Measurements from ENCODE around the gene ETFBKMT. TPM values are rescaled to one million over a fixed set of nuclear protein-coding genes. Genes with fewer than 3 reads are reported as not detected.

Gene ETFBKMT
- total and polyA plus RNA-seq, 2 of the 13 experiments (the other 11 are each of a cell fraction or from before 2014, with no cell fraction given) = 0.62 to 0.93 TPM

DNA sequence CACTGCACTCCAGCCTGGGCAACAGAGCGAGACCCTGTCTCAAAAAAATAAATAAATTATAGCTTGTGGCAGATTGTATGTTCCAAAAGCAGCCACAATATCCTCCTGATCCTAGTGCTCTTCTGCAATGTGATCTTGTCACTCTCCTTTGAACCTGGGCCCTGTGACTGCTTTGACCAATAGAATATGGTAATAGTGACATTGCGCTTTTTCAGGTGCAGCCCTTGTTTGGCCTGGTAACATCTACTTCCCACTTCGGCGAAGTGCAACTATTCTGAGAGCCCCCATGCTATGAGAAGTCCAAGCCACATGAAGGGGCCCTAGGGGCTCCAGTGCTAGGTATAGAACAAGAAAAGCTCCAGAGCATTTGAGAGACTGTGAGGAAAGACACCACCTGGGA is 37.5 kb upstream of the ETFBKMT start (continued):
- TF ChIP-seq BCL6 (CRISPR knock-in tag; IDR thresholded peaks at IDR 0.05) = no peak
- no peak for TF ChIP-seq ZNF746 (CRISPR knock-in tag; IDR thresholded peaks at IDR 0.05)
- TF ChIP-seq ZNF510 (CRISPR knock-in tag; IDR thresholded peaks at IDR 0.05; ENCODE audit: low read depth) = no peak
- TF ChIP-seq CSRNP1 (CRISPR knock-in tag; IDR thresholded peaks at IDR 0.05) = no peak
- TF ChIP-seq YY1 (IDR thresholded peaks at IDR 0.05; ENCODE audit: insufficient read depth, insufficient replicate concordance, low read depth, low read length) = no peak

DNA sequence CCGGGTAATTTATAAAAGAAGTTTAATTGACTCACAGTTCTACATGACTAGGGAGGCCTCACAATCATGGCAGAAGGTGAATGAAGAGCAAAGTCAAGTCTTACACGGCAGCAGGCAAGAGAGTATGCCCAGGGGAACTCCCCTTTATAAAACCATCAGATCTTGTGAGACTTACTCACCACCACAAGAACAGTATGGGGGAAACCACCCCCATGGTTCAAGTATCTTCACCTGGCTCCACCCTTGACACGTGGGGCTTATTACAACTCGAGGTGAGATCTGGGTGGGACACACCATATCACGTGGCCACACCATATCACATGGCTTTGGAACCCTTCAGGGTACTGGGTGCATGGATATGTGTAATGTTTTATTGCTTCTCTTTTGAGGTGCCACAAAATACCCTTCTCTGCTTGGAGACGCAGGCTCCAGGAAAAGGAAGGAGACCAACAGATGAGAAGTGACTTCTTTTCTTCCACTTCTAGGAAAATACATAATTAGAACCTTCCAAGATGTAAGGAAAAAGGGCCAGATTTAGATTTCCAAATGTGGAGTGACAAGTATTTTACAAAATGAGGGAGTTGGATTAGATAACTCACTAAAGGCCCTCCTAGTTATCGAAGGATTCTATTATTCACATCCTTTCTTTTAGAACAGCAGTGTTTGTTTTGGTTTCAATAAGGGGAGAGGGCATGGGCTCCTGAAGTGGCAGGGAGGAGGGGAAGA is 33.1 kb upstream of the ETFBKMT start:
- no peak for TF ChIP-seq ZKSCAN1 (IDR thresholded peaks at IDR 0.05; ENCODE audit: low read length)
- TF ChIP-seq ZNF883 (CRISPR knock-in tag; IDR thresholded peaks at IDR 0.05; ENCODE audit: not compliant biosample characterization) = no peak
- TF ChIP-seq, protein P1, sequence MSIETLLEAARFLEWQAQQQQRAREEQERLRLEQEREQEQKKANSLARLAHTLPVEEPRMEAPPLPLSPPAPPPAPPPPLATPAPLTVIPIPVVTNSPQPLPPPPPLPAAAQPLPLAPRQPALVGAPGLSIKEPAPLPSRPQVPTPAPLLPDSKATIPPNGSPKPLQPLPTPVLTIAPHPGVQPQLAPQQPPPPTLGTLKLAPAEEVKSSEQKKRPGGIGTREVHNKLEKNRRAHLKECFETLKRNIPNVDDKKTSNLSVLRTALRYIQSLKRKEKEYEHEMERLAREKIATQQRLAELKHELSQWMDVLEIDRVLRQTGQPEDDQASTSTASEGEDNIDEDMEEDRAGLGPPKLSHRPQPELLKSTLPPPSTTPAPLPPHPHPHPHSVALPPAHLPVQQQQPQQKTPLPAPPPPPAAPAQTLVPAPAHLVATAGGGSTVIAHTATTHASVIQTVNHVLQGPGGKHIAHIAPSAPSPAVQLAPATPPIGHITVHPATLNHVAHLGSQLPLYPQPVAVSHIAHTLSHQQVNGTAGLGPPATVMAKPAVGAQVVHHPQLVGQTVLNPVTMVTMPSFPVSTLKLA (IDR thresholded peaks at IDR 0.05) = peak; percentile 84
- TF ChIP-seq ADNP (CRISPR knock-in tag; IDR thresholded peaks at IDR 0.05) = no peak
- TF ChIP-seq, protein P2, sequence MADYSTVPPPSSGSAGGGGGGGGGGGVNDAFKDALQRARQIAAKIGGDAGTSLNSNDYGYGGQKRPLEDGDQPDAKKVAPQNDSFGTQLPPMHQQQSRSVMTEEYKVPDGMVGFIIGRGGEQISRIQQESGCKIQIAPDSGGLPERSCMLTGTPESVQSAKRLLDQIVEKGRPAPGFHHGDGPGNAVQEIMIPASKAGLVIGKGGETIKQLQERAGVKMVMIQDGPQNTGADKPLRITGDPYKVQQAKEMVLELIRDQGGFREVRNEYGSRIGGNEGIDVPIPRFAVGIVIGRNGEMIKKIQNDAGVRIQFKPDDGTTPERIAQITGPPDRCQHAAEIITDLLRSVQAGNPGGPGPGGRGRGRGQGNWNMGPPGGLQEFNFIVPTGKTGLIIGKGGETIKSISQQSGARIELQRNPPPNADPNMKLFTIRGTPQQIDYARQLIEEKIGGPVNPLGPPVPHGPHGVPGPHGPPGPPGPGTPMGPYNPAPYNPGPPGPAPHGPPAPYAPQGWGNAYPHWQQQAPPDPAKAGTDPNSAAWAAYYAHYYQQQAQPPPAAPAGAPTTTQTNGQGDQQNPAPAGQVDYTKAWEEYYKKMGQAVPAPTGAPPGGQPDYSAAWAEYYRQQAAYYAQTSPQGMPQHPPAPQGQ (CRISPR knock-in tag; IDR thresholded peaks at IDR 0.05; ENCODE audit: borderline replicate concordance) = no peak
- no peak for TF ChIP-seq ZNF790 (CRISPR knock-in tag; IDR thresholded peaks at IDR 0.05; ENCODE audit: borderline replicate concordance)
- no peak for TF ChIP-seq ZNF564 (CRISPR knock-in tag; IDR thresholded peaks at IDR 0.05)
- no peak for TF ChIP-seq CREB1 (IDR thresholded peaks at IDR 0.05)
- TF ChIP-seq CREB1 (CRISPR knock-in tag; IDR thresholded peaks at IDR 0.05) = no peak
- no peak for TF ChIP-seq IKZF5 (CRISPR knock-in tag; IDR thresholded peaks at IDR 0.05)
- Histone ChIP-seq H3K36me3 (replicated peaks in 1 of 2; ENCODE audit: control insufficient read depth in 1 of 2, insufficient read depth in 2 of 2, low read length in 2 of 2) (no peaks in the 10 kb centered on the region), H3K27ac (ENCODE audit: extremely low read length, insufficient read depth, low read length) (no peak overlapping the region), H3K4me2 (ENCODE audit: low read depth, low read length) (no peak overlapping the region), H2AFZ (ENCODE audit: low read length) (no peak overlapping the region), H3K9ac (ENCODE audit: insufficient read depth, low read depth, low read length) (no peak overlapping the region), H3K79me2 (ENCODE audit: insufficient read depth, low read length) (no peaks in the 10 kb centered on the region), H3K4me1 (ENCODE audit: insufficient read depth, low read length) (peaks cover 13% of the 10 kb centered on the region), H4K20me1 (ENCODE audit: insufficient read depth, low read length) (no peaks in the 10 kb centered on the region), H3K4me3 (replicated peaks in 1 of 3; ENCODE audit: insufficient read depth in 1 of 3, low read depth in 2 of 3, low read length in 3 of 3) (no peak overlapping the region), H3K27me3 (ENCODE audit: control insufficient read depth in 1 of 2, insufficient read depth in 2 of 2, low read length in 2 of 2) (no peaks in the 10 kb centered on the region; a peak in 2 of 5 replicates), H3K9me3 (ENCODE audit: low read length) (no peaks in the 10 kb centered on the region)
- BruUV-seq (replicated peaks) = no TSS peak
- 50% methylated on average over 7 of the region's 7 CpGs for WGBS (ENCODE audit: low lambda C conversion rate)
- ChIA-PET CTCF (ENCODE audit: low intra/inter-chr PET ratio, low total read pairs) (no interaction called here), POLR2A (no interaction called here)
- in situ Hi-C loops (cut with HindIII; ENCODE audit: extremely low pct_ligation_motif_present, low pct_unique_long_range_greater_than_20kb) (no loop called here), intact Hi-C loops (cut with micrococcal nuclease; ENCODE audit: unreplicated experiment) (no loop called here)
- FAIRE-seq = no peak
- no peak for DNase-seq (ENCODE audit: low spot score)
- no peak for ATAC-seq
